ENCODE measurements around the gene SPAG16.

DNA sequence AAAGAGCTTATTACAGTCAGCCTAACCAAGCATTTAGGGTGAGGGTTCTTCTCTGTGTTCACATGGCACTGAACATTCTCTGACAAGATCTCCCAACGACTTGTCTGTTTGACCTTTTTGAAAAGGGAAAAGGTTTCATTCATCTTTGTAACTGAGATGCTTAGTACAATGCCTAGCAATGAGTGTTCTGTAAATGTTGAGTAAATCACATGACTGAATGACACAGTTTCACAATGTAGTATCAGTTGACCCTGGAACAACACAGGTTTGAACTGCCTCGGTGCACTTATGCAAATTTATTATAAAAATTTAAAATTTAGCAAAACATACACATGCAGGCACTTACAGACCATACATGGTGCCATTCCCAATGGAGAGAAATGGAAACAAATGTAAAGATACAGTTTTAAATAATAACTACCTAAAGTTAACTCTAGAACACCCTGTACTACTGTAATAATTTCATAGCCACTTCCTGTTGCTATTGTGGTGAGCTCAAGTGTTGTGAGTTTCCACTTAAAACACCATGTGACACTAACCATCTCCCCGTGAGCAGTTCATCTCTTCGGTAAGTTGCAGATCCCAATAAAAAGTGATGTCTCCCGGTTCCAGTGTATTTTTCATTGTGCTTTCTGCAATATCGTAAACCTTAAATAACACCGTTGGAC, 1092.5 kb downstream of the SPAG16 start:
- TF ChIP-seq CTCF (IDR thresholded peaks at IDR 0.05; ENCODE audit: low read length): no peak
- no peak for TF ChIP-seq EZH2 (IDR thresholded peaks at IDR 0.05; ENCODE audit: borderline replicate concordance, low read length)

Measured in OCI-LY1 (cell line).